Measurements from ENCODE around the gene ANK2. TPM values are rescaled to one million over a fixed set of nuclear protein-coding genes. Genes with fewer than 3 reads are reported as not detected.

ANK2 gene
- total RNA-seq, 1 experiment from 2014 or later: 5.6 TPM

DNA sequence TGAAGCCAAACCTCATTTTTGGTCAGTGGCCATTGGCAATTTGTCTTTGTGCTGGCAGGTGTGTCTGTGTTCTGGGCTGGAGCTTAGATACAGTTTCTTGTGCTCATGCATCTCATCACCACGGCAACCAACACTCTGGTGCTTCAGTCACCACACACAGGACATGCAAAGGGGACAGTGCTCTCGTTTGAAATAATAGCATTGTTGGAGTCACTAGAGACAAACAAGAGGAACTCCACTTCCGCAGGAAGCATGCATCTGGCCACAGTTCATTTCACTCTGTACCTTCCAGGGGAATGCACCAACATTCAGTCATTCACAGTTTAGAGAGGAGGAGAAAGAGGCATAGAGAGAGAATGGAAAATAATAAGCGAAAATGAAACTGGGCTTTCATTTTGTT, 267.4 kb downstream of the ANK2 start:
- Histone ChIP-seq H3K4me1 (ENCODE audit: control insufficient read depth in 1 of 2, insufficient read depth in 2 of 2, low read length in 2 of 2) (peaks cover 0 to 7% of the 10 kb centered on the region in 2 experiments; a peak in 2 of 4 replicates), H3K9me3 (ENCODE audit: control insufficient read depth in 1 of 2, insufficient read depth in 1 of 2, low read depth in 1 of 2, low read length in 2 of 2) (no peaks in the 10 kb centered on the region), H3K4me3 (replicated peaks in 1 of 2; ENCODE audit: low read depth in 1 of 2, low read length in 2 of 2) (no peak overlapping the region), H3K9me2 (ENCODE audit: insufficient read depth) (no peaks in the 10 kb centered on the region), H3K9ac (ENCODE audit: low read length) (no peak overlapping the region), H3K4me2 (ENCODE audit: low read length) (no peak overlapping the region), H3K27ac (ENCODE audit: low read depth, low read length) (no peak overlapping the region), H4K20me1 (ENCODE audit: insufficient read depth) (no peaks in the 10 kb centered on the region), H2AFZ (ENCODE audit: low read depth, low read length, poor library complexity, severe bottlenecking) (no peak overlapping the region), H3K36me3 (ENCODE audit: control insufficient read depth in 1 of 2, insufficient read depth in 2 of 2, low read length in 2 of 2) (no peaks in the 10 kb centered on the region), H3K79me2 (ENCODE audit: insufficient read depth, low read length) (no peaks in the 10 kb centered on the region), H3K27me3 (ENCODE audit: insufficient read depth, low read length) (no peaks in the 10 kb centered on the region)
- BruUV-seq (replicated peaks): no TSS peak
- DNase-seq (ENCODE audit: low read depth, low spot score) (no peak), ATAC-seq (no peak)
- intact Hi-C loops (cut with micrococcal nuclease): no loop called here
- POLR2A ChIA-PET: no interaction called here
- RAD21 ChIA-PET (ENCODE audit: low non-redundant PET in 1 of 2, low total read pairs in 2 of 2, uncharacterized antibody in 2 of 2, unreplicated experiment in 2 of 2): no interaction called here
- TF ChIP-seq, protein P1, sequence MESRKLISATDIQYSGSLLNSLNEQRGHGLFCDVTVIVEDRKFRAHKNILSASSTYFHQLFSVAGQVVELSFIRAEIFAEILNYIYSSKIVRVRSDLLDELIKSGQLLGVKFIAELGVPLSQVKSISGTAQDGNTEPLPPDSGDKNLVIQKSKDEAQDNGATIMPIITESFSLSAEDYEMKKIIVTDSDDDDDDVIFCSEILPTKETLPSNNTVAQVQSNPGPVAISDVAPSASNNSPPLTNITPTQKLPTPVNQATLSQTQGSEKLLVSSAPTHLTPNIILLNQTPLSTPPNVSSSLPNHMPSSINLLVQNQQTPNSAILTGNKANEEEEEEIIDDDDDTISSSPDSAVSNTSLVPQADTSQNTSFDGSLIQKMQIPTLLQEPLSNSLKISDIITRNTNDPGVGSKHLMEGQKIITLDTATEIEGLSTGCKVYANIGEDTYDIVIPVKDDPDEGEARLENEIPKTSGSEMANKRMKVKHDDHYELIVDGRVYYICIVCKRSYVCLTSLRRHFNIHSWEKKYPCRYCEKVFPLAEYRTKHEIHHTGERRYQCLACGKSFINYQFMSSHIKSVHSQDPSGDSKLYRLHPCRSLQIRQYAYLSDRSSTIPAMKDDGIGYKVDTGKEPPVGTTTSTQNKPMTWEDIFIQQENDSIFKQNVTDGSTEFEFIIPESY (IDR thresholded peaks at IDR 0.05; ENCODE audit: extremely low read depth, insufficient replicate concordance, low read length): no peak
- no peak for TF ChIP-seq YY1 (IDR thresholded peaks at IDR 0.05; ENCODE audit: extremely low read depth, insufficient replicate concordance, low read depth, low read length)
- TF ChIP-seq FOSL1 (IDR thresholded peaks at IDR 0.05; ENCODE audit: low read depth): no peak
- TF ChIP-seq, protein P2, sequence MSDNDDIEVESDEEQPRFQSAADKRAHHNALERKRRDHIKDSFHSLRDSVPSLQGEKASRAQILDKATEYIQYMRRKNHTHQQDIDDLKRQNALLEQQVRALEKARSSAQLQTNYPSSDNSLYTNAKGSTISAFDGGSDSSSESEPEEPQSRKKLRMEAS (IDR thresholded peaks at IDR 0.05): no peak
- TF ChIP-seq EZH2 (IDR thresholded peaks at IDR 0.05): no peak
- TF ChIP-seq ZNF274 (IDR thresholded peaks at IDR 0.05; ENCODE audit: low read depth, low read length): no peak
- no peak for TF ChIP-seq EGR1 (IDR thresholded peaks at IDR 0.05; ENCODE audit: low read depth)
- no peak for TF ChIP-seq SP1 (IDR thresholded peaks at IDR 0.05; ENCODE audit: low read depth)
- TF ChIP-seq, protein P3, sequence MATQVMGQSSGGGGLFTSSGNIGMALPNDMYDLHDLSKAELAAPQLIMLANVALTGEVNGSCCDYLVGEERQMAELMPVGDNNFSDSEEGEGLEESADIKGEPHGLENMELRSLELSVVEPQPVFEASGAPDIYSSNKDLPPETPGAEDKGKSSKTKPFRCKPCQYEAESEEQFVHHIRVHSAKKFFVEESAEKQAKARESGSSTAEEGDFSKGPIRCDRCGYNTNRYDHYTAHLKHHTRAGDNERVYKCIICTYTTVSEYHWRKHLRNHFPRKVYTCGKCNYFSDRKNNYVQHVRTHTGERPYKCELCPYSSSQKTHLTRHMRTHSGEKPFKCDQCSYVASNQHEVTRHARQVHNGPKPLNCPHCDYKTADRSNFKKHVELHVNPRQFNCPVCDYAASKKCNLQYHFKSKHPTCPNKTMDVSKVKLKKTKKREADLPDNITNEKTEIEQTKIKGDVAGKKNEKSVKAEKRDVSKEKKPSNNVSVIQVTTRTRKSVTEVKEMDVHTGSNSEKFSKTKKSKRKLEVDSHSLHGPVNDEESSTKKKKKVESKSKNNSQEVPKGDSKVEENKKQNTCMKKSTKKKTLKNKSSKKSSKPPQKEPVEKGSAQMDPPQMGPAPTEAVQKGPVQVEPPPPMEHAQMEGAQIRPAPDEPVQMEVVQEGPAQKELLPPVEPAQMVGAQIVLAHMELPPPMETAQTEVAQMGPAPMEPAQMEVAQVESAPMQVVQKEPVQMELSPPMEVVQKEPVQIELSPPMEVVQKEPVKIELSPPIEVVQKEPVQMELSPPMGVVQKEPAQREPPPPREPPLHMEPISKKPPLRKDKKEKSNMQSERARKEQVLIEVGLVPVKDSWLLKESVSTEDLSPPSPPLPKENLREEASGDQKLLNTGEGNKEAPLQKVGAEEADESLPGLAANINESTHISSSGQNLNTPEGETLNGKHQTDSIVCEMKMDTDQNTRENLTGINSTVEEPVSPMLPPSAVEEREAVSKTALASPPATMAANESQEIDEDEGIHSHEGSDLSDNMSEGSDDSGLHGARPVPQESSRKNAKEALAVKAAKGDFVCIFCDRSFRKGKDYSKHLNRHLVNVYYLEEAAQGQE (IDR thresholded peaks at IDR 0.05; ENCODE audit: low read depth): no peak
- no peak for TF ChIP-seq RAD21 (IDR thresholded peaks at IDR 0.05; ENCODE audit: low read depth)
- TF ChIP-seq POLR2AphosphoS5 (IDR thresholded peaks at IDR 0.05; ENCODE audit: low read depth, low read length): no peak
- CTCF ChIA-PET: no interaction called here
